ENCODE data around the gene PRR20C.

DNA sequence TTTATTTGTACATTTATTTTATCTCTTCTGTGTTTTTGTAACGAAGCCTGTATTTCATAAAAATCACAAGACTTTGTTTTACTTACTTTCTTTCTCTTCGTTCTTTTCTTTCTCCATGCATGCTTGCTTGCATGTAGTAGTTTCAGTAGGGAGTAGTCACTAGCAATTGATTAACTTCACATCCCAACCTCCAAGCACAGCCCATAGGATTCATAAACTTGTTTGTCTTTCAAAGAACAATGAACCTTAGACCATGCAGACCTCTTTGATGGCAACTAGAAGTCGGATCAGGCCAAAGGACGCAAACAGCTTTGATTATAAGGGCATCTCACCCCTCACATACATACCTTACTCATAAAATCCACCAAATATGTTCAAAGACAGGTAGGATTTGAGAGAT is 16.3 kb upstream of the PRR20C start:
- TF ChIP-seq, protein P1, sequence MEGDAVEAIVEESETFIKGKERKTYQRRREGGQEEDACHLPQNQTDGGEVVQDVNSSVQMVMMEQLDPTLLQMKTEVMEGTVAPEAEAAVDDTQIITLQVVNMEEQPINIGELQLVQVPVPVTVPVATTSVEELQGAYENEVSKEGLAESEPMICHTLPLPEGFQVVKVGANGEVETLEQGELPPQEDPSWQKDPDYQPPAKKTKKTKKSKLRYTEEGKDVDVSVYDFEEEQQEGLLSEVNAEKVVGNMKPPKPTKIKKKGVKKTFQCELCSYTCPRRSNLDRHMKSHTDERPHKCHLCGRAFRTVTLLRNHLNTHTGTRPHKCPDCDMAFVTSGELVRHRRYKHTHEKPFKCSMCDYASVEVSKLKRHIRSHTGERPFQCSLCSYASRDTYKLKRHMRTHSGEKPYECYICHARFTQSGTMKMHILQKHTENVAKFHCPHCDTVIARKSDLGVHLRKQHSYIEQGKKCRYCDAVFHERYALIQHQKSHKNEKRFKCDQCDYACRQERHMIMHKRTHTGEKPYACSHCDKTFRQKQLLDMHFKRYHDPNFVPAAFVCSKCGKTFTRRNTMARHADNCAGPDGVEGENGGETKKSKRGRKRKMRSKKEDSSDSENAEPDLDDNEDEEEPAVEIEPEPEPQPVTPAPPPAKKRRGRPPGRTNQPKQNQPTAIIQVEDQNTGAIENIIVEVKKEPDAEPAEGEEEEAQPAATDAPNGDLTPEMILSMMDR (IDR thresholded peaks at IDR 0.05) = no peak
- no peak for TF ChIP-seq POLR2AphosphoS5 (IDR thresholded peaks at IDR 0.05)
- no peak for TF ChIP-seq POLR2A (IDR thresholded peaks at IDR 0.05; ENCODE audit: low read depth)

All from esophagus muscularis mucosa (tissue), 3 donors.